GM18526 (cell line): ENCODE data around the gene METAP1.

Experiments used
- POLR2A ChIP-seq: IDR thresholded peaks from 3 replicates; pipeline ENCODE4 v1.6.1; 2011; ENCODE audit not compliant: insufficient read length; ENCODE audit errors: extremely low read depth

Gene METAP1

DNA sequence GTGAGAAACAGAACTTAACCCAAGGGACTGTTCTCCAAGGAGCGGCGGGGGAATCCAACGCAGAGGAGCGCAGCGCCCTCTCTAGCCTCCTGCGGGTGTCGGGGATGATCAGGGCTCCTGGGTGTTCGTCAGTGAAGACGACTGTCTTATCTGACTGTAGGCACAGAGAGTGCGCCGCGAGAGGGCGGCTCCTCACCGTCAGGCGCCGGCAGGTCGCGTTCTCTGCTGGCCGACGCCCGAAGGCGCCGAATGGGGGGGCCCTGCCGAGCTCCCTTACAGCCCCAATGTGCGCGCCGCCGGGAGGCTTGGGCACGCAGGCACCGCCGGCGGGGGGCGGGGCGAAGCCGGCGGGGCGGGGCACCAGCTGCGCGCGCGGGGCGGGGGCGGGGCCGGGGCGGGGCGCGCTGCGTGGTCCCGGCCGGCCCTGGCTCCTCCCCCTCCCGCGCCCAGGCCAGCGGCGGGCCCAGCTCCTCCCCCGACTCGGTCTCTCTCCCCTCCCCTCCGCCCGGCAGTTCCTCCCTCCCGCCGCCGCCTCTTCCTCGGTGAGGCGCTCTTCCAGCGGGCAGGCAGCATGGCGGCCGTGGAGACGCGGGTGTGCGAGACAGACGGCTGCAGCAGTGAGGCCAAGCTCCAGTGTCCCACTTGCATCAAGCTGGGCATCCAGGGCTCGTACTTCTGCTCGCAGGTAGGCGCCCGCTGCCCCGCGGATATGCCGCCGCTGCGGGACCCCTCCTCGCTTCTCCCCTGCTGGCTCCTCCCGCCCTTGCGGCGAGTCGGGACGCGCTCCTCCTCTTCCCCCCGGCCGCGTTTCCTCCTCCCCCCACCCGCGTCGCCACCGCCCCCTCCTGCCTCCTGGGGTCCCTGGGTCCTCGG is at the start of gene METAP1:
METAP1 (plus strand) TSS at position 539 of the 873 bp plus-strand sequence; CDS start at position 572, 33 bp downstream.
- peak; percentile 82 for TF ChIP-seq POLR2A

DNA sequence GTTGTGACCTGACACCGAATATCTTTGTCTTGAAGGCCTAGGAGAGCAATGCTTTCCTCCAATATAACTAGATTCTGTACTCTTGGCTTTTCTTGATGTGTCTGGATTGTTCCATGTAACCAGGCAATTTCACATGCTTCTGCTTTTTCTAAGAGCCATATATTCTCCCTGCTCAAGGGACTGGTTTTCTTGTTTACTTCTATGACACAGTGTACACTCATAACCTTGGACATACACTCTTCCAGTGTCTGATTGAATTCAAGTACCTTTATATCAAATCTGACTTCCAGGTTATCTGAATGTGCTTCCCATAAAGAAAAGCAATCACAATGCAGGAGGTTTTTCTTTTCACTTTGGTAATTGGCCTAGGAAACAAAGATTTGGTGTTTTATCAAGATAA is 49.2 kb upstream of the METAP1 start:
- no peak for TF ChIP-seq POLR2A

DNA sequence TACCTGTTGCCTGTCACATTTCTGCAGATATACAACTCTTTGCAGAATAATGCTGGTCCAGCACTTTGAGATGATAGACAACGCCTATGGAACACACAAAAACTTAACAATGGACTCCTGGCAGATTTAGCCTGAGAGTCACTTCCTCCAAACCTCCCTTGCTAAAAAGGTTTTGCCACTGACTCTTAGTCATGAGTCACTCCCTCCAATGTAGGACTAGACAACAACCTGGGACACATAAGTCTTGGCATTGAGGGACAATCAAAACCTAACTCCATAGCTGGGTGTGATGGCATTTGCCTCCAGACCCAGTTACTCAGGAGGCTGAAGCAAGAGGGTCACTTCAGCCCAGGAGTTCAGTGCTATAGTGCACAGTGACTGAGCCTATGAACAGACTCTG is 44.6 kb upstream of the METAP1 start:
- no peak for TF ChIP-seq POLR2A

DNA sequence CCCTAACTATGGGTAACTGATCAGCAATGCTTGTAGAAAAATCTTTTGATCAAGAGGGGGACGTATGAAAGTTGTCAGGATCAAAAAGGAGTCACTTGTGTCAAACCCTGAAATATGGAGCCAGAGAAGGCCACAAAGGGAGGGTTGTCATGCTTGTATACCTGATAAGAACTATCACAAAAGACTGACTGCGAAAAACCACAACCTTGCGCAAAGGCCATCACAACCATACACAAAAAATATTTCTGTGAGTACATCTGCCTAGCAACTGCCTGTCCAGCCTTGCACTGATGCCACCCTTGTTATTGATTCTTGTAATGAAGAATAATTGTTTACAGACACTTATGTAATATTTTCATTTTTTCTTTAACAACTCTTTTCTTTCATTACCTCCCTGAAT is 43.8 kb upstream of the METAP1 start:
- TF ChIP-seq POLR2A: no peak

DNA sequence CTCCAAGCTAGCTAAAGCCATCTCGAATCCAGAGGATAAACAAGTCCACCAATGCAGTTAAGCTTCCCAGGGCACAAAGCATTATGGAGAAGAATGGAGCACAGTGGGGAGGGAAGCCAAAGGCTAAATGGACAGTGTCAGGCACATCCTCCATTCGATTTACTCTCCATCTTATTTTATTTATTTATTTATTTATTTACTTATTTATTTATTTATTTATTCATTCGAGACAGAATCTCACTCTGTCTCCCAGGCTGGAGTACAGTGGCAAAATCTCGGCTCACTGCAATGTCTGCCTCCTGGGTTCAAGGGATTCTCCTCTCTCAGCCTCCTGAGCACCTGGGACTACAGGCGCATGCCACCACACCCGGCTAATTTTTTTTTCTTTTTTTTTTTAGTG is 40.3 kb upstream of the METAP1 start:
- no peak for TF ChIP-seq POLR2A

DNA sequence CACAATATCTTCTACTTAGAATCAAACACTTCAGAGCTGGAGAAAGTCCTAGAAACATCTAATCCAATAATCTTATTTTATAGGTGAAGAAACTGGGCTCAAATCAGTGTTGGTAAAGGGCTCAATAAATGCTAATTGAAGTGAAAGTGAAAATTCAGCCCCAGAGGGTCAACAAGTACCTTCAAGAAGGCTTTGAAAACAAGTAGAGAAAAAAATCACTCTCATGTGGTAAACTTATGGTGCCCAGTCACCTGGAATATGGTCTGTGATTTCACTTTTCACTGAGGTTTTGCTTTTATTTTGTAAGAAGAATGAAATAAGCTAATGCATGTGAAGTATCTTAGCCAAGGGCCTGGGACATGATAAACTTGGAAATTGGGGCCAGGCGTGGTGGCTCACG is 37.5 kb upstream of the METAP1 start:
- no peak for TF ChIP-seq POLR2A

DNA sequence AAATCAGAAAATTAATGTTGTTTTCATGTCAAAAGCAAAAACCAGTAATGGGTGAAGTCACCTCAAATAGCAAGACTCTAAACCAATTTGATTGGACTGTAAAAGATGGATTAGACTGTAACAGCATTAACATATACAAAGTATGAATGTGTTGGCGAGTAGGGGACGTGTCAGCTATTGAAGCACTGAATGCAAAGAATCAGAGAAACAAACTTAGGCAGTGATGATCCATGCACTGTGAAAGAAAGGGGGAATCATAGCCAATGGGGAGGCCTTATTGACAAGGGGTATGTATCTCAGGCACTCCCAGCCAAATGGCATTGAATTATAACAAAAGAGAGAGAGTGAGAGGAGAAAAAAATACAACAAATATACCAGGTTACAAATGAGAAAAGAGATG is 36.1 kb upstream of the METAP1 start:
- TF ChIP-seq POLR2A: no peak

DNA sequence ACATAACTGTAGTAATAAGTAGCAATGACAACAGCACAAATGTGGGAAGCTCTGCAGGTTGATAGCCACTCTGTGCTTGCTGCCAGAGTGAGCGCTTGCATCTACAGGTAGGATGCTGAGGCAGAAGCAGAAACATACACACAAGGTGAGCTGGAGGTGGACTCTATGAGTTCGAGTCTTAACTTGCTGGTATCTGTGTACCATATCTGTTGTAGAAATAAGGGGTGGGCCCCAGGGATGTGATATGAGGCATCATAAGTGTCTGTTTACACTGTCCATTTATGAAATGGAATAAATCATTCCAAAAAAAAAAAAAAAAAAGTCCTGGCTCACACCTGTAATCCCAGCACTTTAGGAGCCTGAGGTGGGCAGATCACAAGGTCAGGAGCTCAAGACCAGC is 33.8 kb upstream of the METAP1 start:
- TF ChIP-seq POLR2A: no peak

DNA sequence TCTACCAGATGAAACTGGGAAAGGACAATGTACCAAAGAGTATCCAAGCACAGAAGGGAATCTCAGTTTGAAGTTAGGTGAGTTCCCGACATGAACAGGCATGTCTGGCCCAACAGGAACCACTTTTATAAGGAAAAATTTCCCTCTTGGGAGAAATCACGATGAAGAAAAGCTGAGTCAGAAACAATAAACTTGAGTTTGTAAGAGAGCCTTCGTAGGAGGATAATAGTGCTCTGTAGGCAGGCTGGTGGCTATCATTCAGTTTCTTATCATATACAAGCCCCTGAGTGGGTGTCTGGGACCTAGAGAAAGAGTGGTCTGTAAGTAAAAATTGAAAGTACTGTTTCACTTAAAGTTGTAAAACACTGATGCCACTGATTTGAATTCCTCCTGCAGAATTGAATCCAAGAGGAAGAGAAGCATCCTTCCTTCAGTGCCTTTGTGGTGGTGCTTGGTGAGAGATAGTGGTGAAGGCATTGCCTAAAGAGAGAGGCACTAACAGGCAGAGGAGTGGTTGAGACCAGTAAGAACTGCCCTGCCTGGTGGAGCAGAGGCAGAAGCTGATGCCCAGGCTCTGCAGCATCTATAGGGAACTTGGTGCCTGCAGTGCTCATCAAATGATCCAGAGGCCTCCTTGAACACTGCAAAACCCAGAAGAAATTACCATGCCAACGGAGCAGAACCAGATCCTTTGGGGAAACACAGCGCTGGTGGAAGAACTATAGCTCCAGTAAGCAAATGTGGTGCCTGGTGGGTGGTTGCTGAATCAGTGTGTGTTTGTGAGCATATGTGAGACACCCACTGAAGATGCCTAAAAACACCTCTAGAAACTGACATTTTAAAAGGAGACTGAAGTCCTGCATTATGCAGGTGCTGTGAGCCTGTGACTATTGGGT is 31.7 kb upstream of the METAP1 start:
- TF ChIP-seq POLR2A: no peak

DNA sequence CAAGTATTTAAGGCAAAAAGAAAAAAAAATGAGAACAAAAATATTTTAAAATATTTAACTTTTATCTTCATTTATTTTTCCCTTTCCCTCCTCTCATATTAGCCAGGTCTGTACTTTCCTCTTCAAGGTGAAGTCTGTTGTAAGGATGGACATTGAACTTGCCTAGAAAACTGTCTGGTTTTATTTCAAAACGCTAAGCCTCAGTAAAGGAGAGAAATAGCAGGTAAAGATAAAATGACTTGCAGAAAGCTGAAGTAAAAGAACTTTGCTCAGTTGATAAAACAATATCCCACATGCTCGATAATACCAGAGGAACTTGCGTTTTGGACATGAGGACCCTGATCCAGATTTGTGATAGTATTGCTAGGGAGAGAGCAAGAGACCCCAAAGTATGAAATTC is 28.6 kb upstream of the METAP1 start:
- TF ChIP-seq POLR2A: no peak

DNA sequence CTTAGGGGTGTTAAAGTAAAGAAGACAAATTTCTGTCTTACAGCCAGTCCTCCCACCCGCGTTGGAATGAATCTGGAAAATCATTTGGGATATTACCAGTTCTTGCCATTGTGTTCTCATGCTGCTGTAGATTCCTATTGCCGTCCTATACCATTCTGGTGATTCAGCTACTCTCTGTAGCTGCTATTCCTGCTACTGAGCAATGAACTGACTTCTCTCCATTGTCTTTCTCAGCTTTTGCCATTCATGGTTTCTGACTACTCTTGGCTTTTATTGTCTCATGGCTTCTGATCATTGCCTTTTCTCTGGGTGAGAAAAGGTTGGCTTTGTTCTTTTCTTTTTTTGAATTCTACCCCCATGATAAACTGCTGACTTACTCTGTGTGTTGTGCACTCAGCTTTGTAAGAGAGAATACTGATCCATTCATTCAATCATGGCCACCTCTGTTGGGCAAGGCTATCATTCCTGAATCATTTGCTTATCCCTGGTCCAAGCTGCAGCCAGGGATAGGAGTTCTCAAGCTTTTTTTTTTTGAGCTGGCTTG is 27.7 kb upstream of the METAP1 start:
- TF ChIP-seq POLR2A: no peak

DNA sequence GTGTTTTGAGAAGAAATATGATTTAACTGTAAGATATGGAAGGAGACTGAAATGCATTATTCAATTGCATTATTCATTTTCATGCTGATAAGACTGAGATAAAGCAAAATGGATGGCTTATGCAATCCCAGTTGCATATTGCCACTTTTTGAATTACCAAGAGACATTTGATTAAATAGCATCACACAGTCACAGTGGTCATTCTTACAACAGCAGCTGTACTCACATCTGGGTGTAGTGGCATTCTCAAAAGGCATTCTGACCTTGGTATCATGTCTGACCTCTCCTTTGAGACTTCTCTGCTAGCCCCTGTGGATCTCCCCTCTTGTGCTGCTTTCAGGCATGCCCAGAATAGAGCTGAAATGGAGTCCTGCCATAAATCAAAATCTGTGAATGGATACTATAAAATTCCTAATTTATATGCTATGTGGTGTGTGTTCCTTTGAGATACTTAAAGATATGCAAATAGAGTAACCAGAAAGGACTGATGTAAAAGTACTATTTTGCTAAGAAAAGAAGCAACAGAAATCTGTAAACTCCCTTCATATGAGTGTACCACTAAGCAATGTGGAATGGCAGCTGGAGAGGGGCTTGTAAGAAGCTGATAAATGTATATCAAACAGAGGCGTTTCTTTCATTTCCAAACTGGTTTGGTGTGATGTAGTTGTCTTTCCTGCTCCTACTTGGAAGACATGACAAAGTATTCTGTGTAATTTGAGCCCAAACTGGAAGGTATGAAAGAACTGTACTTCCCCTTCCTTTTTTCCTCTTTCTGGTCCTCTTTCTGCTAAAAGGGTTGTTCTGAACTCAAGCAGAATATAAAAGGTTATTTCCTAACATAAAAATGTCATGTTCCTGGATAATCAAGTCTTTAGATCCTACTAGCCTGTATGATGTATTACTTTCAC is 25.4 kb upstream of the METAP1 start:
- TF ChIP-seq POLR2A: no peak

DNA sequence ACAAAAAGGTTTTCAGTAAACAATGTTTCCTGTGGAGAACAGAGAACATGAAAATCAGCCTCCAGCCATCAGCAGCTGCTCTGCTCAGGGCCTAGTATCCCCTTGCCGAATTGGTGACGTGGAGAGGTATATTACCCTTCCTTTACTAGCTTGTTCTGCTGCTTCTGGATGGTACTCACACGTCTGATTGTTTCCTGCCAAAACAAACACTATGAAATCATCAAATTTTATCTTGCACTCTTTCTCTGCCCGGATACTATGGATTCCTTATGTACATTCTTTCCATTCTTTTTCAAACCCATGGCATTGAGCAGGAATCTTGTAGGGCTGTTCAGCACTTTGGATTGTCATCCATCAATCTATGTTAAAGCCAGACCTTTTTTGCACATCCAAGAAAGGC is 18.8 kb upstream of the METAP1 start:
- no peak for TF ChIP-seq POLR2A

DNA sequence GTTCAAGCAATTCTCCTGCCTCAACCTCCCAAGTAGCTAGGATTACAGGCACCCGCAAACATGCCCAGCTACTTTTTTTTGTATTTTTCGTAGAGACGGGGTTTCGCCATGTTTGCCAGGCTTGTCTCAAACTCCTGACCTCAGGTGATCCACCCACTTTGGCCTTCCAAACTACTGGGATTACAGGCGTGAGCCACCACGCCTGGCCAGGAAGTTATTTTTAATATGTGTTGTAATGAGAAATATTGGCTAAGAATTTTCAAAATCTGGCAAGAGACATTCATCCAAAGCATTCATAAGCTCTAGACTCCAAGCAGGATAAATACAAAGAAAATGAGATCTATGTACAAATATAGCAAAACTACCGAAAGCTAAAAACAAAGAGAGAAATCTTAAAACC is 18.0 kb upstream of the METAP1 start:
- no peak for TF ChIP-seq POLR2A

DNA sequence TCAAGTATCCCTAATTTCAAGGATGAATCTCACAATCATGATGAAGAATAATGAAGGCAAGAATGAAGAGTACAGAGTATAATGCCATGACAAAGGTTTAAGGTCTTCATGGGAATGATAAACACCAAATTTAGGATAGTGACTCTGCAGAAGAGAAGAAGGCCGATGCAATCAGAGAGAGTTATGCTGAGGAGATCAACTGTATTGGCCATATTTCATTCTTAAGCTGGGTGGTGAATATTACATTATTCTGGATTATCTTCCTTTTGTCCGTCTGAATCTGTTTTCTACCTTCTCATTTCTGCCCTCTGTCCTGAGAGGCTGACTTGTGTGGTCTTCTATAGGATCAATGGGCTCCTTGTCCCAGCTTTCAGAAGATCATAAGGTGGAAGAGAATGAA is 7.8 kb upstream of the METAP1 start:
- no peak for TF ChIP-seq POLR2A
